Hindlimb muscle (tissue), 1 donor: ENCODE results near the gene SH3GL2. TPM values are rescaled to one million over a fixed set of nuclear protein-coding genes. Genes with fewer than 3 reads are reported as not detected.

Experiments
- DNase-seq: peaks from one replicate; pipeline ENCODE4 v3.0.0-alpha.2; 2013
- polyA plus RNA-seq: library from polyadenylated mRNA; unstranded; fragments of 120-200 nt; gene quantifications from one replicate; pipeline ENCODE4 v1.2.1, GENCODE V29; 2013; ENCODE audit not compliant: insufficient read length

Gene SH3GL2
- polyA plus RNA-seq, 1 donor = 0.08 TPM

- DNase-seq = no peak
Observed at GRCh38 chr9:17611917-17612316, 33.1 kb downstream of the SH3GL2 start.

- DNase-seq = no peak
Observed at GRCh38 chr9:17613758-17614157, 34.9 kb downstream of the SH3GL2 start.

GRCh38 chr9:17614250-17614649 lies 35.4 kb downstream of the SH3GL2 start:
- no peak for DNase-seq

- DNase-seq = no peak
Observed at GRCh38 chr9:17614903-17615302, 36.0 kb downstream of the SH3GL2 start.

DNA sequence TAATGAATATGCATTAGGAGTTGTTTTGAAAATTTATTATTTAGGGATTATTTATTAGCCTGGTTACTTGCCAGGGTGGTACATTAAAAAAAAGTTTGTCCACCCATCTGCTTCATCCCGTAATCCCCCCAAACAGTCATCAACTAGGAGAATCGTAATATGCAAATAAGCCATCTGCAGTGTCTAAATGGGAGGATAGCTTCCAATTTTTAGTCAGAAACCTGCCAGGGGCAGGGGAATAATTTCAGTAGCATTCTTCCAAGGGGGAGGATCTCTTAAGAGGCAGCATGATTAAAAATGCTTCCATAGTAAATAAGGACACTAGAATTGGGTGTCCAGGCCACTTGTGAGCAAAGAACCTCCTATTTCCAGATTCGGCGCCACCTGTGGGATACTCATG lies 43.3 kb downstream of the SH3GL2 start:
- DNase-seq = no peak

GRCh38 chr9:17622749-17623148 lies 43.9 kb downstream of the SH3GL2 start:
- no peak for DNase-seq

DNA sequence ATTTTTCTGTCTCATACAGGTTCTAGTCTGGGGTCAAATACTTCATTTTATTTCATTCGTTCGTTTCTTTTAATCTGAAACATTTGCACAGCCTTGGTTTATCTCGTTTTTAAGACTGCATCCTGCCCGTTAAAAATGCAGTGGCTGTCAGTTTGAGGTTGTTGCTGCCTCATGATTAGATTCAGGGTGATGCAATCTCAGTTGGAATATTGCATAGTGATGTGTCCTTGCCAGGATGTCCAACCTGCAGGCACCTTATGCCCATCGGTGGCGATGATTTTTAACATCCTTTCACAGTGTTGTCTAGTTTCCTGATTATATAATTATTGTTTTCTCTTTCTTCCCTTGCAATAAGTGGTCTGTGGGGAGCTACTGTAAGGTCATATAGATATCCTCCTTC lies 45.1 kb downstream of the SH3GL2 start:
- no peak for DNase-seq

- DNase-seq = no peak
Observed at GRCh38 chr9:17624571-17624970, 45.7 kb downstream of the SH3GL2 start.

DNA sequence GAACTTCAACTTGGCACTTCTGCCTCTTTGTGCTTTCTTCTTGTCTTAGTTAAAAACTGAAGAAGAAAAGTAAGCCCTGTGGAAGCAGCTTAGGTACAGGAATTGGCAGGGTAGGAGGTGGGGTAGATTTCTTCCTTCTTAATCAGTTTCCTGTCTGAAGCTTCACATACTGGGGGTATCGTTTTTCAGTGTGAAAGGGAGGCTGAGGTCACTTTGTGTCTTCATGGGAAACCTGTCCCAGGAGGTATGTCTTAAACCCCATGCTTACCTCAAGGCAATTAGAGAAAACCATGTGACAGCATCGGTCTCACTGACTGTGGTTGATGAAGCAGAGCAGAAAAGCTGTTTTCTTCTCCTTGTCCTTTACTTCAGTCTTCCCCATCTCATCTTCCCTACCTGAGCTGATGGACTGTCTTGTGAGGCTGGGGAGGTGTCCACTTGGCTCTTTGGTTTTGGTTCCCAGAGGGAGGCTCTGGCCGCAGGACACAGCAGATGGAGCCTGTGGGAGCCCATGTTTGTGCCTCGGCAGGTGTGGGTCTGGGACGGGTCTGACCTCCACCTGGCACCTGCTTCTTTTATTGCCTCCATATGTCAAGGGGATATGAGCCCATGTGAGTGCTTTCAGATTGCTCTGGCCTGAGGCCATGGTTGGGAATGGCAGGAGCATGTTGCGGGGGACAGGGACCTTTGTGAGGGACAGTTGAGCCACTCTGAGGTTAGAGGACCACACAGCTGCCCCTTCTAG lies 47.0 kb downstream of the SH3GL2 start:
- DNase-seq = no peak

GRCh38 chr9:17627641-17628040 lies 48.8 kb downstream of the SH3GL2 start:
- no peak for DNase-seq

GRCh38 chr9:17628624-17629023 lies 49.8 kb downstream of the SH3GL2 start:
- DNase-seq = no peak

DNA sequence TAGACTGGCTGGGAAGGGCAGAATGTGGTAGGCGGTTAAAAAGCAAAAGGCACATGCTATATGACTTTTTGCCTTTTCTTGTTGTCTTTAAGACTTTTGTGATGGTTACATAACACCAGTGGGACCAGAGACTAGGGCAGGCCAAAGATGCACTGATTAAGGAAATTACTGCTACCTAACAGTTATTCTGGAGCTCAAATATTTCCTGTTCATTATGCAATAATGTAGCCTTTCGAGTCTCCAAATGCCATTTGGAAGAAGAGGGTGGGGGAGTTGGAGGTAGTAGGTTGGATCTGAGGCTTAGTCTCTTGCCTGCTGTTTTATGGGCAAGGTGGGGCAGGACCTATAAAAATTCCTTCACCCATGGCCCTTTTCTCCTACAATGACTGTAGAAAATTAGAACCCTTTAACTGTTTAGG lies 51.7 kb downstream of the SH3GL2 start:
- no peak for DNase-seq

DNA sequence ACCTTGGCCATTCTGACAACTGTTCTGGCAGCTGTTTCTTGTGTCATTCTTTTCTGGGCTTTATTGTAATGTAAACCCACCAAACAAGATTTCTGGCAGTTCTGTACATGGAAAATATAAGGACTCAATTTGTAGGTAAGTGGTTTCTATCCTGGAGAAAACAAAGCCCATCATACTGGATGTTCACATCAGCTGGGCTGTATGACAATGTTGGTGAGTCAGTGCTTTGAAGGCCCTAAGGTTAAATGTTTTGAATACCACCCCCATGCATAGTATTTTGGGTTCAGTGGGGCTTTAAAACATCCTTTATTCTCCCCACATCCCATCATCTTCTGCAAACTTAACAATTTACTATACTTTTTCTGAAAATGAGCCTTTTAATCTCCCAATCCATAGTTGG lies 52.5 kb downstream of the SH3GL2 start:
- no peak for DNase-seq

DNA sequence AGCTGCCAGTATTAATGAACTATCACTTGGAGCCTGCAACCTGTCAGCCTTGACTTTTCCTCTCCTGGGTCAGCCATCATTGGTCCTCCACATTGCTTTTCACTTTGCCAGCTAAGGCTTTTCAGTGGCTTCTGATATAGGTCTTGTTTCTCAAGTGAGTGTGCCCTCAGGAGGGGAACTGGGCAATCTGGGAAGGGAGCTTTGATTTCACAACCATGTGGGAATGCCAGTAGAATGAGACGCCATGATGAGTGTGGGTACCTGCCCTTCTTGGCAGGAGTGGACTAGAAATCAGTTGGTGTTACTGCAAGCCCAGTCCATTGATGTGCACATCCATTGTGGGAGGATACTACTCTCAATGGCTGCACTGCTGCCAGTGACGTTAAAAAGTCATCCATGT lies 54.1 kb downstream of the SH3GL2 start:
- DNase-seq = no peak

DNA sequence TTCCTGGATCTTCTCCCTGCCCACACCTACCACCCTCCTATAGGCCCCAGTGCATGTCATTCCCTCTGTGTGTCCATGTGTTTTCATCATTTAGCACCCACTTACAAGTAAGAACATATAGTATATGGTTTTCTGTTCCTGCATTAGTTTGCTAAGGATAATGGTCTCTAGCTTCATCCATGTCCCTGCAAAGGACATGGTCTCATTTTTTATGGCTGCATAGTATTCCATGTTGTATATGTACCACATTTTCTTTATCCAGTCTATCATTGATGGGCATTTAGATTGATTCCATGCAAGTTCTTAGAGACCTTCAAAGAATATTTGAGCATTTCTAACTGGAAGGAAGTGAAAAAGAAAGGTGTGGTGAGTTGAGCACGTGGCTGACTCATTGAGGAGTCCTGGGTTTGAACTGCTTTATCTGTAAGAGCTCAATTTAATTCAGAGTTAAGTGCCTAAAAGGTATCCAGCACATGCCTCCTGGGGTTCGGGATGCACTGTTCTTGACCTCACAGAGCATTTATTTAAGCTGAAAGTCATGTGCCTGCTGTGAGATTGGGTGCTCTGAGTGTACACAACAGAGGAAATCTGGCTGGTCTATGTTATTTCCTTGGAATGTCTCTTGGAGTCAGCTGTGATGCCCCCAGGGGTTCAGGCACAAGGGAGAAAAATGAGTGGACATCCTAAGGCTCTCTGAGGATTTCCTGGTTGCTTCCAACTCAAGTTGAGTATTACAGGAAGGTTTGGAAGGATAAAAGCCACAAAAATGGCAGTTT lies 56.4 kb downstream of the SH3GL2 start:
- no peak for DNase-seq

GRCh38 chr9:17636349-17636748 lies 57.5 kb downstream of the SH3GL2 start:
- DNase-seq = no peak

DNA sequence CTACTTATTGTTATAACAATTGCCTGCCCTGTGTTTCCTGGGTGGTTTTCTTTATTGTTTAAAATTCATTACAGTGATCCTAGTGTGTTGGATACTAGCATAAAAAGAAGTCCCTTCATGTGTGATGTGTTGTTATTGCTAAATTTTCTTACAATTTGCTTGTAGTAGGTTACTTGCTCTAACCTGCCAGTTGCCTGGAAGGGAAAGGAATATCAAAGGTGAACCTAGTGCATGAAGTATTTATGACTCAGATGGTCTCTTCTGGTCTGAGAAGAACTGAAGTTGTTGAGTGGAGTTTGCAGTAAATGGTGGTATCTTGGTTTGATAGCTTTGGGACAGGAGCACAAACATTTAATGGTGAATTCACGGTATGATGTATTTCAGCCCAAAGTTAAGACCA lies 58.0 kb downstream of the SH3GL2 start:
- DNase-seq = no peak

- DNase-seq = no peak
Observed at GRCh38 chr9:17637229-17637628, 58.4 kb downstream of the SH3GL2 start.

- no peak for DNase-seq
Observed at GRCh38 chr9:17648516-17648915, 69.7 kb downstream of the SH3GL2 start.

- no peak for DNase-seq
Observed at GRCh38 chr9:17651725-17652124, 72.9 kb downstream of the SH3GL2 start.

DNA sequence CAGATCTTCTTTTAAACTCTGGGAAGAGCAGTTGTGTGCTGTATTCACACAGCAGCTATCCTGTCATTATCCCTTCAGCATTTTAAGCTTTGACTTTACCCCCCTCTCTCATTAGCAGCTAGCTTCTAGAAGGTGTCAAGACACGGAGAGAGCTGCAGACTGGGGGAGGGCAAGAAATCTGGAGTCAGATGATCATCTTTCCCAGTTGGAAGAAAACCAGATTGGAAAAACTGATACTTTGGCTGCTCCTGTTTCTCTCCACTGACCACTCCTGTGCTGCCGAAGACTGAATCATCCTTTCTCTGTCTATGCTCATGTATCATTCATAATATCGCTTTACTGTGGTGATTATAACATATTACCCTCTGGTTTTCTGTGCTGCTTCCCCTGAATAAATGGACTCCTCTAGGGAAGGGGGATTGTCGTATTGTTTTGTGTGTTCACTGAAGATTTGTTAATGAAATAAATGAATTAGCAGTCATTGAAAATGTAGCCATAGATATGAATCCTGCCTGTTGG lies 75.1 kb downstream of the SH3GL2 start:
- no peak for DNase-seq

GRCh38 chr9:17656889-17657288 lies 78.0 kb downstream of the SH3GL2 start:
- no peak for DNase-seq

DNA sequence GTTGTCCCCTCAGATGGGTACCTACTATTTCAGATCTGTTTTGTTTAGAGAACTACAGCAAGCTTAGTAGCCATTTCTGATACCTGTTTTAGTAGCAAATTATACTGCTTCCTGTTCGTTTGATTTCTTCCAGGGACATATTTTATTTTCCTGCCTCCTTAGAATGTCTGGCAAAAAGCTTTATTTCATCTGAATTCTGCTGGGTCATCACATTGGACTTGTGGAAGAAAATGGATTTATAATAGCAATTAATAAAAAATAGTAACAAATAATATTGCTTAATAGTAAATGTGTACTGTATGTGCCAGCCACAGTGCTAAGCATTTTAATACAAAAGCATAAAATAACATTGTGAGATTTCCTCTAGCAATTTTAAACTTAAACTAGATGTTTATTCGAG lies 79.4 kb downstream of the SH3GL2 start:
- no peak for DNase-seq

DNA sequence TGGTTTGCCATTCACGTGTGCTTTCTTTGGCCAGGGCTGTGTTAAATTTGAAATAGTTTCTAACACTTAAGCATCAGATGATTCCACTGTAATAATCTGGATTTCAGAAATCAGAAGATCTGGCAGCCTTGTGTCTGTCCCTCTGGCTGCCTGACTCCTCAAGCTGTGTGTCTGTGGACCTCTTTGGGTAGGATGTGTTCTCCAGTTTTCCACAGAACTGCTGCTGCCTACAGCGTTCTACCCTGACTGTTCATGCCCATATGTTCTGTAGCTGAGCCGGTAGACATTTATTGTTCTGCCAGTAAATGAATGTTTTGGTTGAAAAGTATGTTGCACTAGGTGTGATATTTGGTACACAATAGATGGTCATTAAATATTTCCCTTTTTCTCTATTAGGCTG lies 81.3 kb downstream of the SH3GL2 start:
- no peak for DNase-seq
